ENCODE measurements around the gene GNPTG.

GNPTG gene

GRCh38 chr16:1390239-1390779, 38.6 kb downstream of the GNPTG start:
- TF ChIP-seq JUND (IDR thresholded peaks at IDR 0.05; ENCODE audit: low read depth): no peak
- in situ Hi-C loops (cut with HindIII; ENCODE audit: low pct_unique_long_range_greater_than_20kb, low sequenced_read_pairs): no loop called here
- no peak for DNase-seq (ENCODE audit: low read depth in 1 of 2, low spot score in 1 of 2)

GRCh38 chr16:1392826-1393225, 41.1 kb downstream of the GNPTG start:
- no peak for DNase-seq (ENCODE audit: low read depth in 1 of 2, low spot score in 1 of 2)
- in situ Hi-C loops (cut with HindIII; ENCODE audit: low pct_unique_long_range_greater_than_20kb, low sequenced_read_pairs): no loop called here
- no peak for TF ChIP-seq JUND (IDR thresholded peaks at IDR 0.05; ENCODE audit: low read depth)

DNA sequence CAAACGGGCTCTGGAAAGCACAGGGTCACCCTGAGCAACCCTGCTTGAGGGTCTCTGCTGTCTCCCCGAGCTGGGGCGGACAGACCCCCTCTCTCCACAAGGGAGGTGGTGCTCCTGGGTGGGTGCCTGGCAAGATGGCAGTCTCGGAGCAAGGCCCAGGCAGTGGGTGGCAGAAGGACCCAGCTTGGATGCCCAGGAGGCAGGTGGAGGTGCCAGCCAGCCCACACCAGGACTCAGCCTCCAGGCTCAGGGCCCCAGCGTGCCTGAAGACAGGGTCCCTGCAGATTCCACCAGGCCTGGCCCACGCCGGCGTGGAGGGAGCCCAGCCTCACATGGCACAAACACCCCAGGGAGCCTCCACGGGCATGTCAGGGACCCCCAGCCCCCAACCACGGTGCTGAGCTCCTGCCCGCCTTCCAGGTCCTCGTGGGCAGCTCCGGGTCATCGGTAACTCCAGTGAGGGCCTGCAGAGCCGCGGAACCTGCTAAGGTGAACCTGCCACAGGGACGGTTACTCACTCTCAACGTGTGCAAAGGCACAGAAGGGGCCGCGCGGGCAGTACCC, 42.0 kb downstream of the GNPTG start:
- no peak for TF ChIP-seq JUND (IDR thresholded peaks at IDR 0.05; ENCODE audit: low read depth)
- in situ Hi-C loops (cut with HindIII; ENCODE audit: low pct_unique_long_range_greater_than_20kb, low sequenced_read_pairs): no loop called here
- DNase-seq (ENCODE audit: low read depth in 1 of 2, low spot score in 1 of 2): no peak

GRCh38 chr16:1394367-1394951, 42.7 kb downstream of the GNPTG start:
- TF ChIP-seq JUND (IDR thresholded peaks at IDR 0.05; ENCODE audit: low read depth): no peak
- DNase-seq (ENCODE audit: low read depth in 1 of 2, low spot score in 1 of 2): no peak
- in situ Hi-C loops (cut with HindIII; ENCODE audit: low pct_unique_long_range_greater_than_20kb, low sequenced_read_pairs): no loop called here

GRCh38 chr16:1395444-1396031, 43.8 kb downstream of the GNPTG start:
- TF ChIP-seq JUND (IDR thresholded peaks at IDR 0.05; ENCODE audit: low read depth): no peak
- no peak for DNase-seq (ENCODE audit: low read depth in 1 of 2, low spot score in 1 of 2)
- in situ Hi-C loops (cut with HindIII; ENCODE audit: low pct_unique_long_range_greater_than_20kb, low sequenced_read_pairs): no loop called here

DNA sequence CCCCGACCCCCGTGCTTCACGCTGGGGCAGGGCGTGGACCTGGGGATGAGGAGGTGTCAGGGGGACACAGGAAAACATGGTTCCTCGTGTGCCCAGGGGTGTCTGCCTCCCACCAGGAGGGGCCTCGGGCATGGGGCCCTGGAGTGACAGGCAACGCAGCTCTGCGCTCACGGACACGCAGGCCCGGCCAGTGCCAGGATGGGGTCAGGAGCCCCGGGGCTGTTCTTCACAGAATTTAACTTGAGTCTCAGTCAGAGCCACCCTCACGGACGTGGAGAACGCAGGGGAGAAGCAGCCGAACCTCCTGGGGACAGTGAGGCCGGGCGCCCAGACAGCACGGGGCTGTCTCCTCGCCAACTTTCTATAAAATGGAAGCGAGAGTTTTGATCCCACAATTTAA, 46.0 kb downstream of the GNPTG start:
- in situ Hi-C loops (cut with HindIII; ENCODE audit: low pct_unique_long_range_greater_than_20kb, low sequenced_read_pairs): no loop called here
- DNase-seq (ENCODE audit: low read depth in 1 of 2, low spot score in 1 of 2): no peak
- TF ChIP-seq JUND (IDR thresholded peaks at IDR 0.05; ENCODE audit: low read depth): no peak

- in situ Hi-C loops (cut with HindIII; ENCODE audit: low pct_unique_long_range_greater_than_20kb, low sequenced_read_pairs): no loop called here
- TF ChIP-seq JUND (IDR thresholded peaks at IDR 0.05; ENCODE audit: low read depth): no peak
These were observed 46.6 kb downstream of the GNPTG start for GRCh38 chr16:1398351-1398750.

DNA sequence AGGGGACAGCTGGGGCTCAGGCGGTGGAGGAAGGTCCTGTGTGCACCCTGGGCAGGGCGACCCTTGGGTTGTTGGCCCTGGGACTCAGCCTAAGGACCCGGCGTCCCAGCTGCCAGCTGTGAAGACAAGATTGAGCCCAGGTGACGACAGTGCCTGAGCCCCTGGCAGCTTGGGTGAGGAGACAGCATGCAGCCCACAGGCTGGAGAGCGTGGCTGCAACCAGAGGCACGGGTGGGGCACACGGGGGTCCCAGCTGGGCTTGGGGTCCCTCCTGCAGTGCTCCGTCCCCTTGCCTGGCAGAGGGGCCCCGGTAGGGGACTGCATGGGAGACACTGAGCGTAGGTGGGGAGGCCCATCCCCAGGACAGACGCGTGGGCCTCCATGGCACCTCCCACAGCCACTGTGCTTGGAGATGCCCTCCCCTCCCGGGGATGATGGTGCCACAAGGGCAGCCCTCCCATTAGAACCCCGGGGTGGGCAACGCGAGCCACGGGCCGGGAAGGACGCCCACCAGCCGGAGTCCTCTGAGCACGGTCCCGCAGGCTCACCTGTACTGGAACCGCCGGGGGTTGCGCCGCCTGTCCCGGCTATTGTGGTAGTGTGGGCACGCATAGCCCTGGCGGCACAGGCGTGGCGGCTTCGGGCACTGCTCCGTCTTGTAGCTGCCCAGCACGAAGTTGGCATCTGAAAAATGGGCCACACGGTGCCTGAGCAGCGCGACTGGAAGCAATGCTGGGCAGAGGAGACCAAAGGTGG, 47.3 kb downstream of the GNPTG start:
- no peak for DNase-seq (ENCODE audit: low read depth in 1 of 2, low spot score in 1 of 2)
- in situ Hi-C loops (cut with HindIII; ENCODE audit: low pct_unique_long_range_greater_than_20kb, low sequenced_read_pairs): no loop called here

More at GRCh38 chr16:1398351-1398750, 46.6 kb downstream of the GNPTG start:
- no peak for DNase-seq (ENCODE audit: low read depth in 1 of 2, low spot score in 1 of 2)

DNA sequence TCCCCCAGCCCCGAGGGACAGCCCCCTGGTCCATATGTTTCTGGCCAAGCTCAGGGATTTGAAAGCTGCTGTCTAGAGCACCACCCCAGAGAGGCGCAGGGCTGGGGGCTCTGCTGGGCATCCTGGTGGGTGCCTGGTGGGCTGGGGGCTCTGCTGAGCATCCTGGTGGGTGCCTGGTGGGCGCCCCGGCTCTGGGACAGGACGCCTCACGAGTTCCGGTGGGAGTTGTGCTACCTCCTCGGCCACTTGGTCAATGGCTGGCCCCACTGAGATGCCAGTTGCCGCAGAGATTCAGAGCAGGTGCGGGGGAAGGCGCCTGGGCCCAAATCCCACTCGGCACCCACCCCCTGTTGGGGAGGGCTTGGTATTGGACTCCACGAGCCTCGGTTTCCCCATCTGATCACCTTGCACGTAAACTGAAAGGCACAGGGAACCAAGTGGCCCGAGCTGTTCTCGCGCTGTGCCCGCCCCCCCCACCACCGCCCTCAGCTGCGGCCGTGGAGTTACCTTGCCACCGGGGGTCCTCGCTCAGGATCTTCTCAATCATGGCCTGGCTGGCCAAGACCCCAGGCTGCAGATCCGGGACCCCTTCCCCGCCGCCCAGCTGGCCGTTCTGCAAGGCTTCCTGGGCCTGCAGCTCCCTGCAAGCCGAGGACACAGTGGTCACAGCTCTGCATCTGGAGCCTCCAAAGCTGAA, 49.5 kb downstream of the GNPTG start:
- no peak for TF ChIP-seq JUND (IDR thresholded peaks at IDR 0.05; ENCODE audit: low read depth)
- in situ Hi-C loops (cut with HindIII; ENCODE audit: low pct_unique_long_range_greater_than_20kb, low sequenced_read_pairs): no loop called here
- DNase-seq (ENCODE audit: low read depth in 1 of 2, low spot score in 1 of 2): no peak

More for the DNA sequence above, 47.3 kb downstream of the GNPTG start:
- no peak for TF ChIP-seq JUND (IDR thresholded peaks at IDR 0.05; ENCODE audit: low read depth)

GRCh38 chr16:1401758-1402154, 50.0 kb downstream of the GNPTG start:
- no peak for TF ChIP-seq JUND (IDR thresholded peaks at IDR 0.05; ENCODE audit: low read depth)
- in situ Hi-C loops (cut with HindIII; ENCODE audit: low pct_unique_long_range_greater_than_20kb, low sequenced_read_pairs): no loop called here
- no peak for DNase-seq (ENCODE audit: low read depth in 1 of 2, low spot score in 1 of 2)

- in situ Hi-C loops (cut with HindIII; ENCODE audit: low pct_unique_long_range_greater_than_20kb, low sequenced_read_pairs): no loop called here
- DNase-seq (ENCODE audit: low read depth in 1 of 2, low spot score in 1 of 2): no peak
These were observed 51.3 kb downstream of the GNPTG start for GRCh38 chr16:1403036-1403435.

GRCh38 chr16:1403733-1404132, 52.0 kb downstream of the GNPTG start:
- TF ChIP-seq JUND (IDR thresholded peaks at IDR 0.05; ENCODE audit: low read depth): no peak
- in situ Hi-C loops (cut with HindIII; ENCODE audit: low pct_unique_long_range_greater_than_20kb, low sequenced_read_pairs): no loop called here
- no peak for DNase-seq (ENCODE audit: low read depth in 1 of 2, low spot score in 1 of 2)

More at GRCh38 chr16:1403036-1403435, 51.3 kb downstream of the GNPTG start:
- TF ChIP-seq JUND (IDR thresholded peaks at IDR 0.05; ENCODE audit: low read depth): no peak

All from T47D (cell line).